Kidney epithelial cell (primary cell): Measurements from ENCODE around the gene VAMP4. TPM values are rescaled to one million over a fixed set of nuclear protein-coding genes. Genes with fewer than 3 reads are reported as not detected.

Experiments used
- DNase-seq: peaks from one replicate; pipeline ENCODE4 v3.0.0-alpha.2; 2010; ENCODE audit warnings: low read depth
- H3K27me3 ChIP-seq: 2 replicates; pipeline ENCODE4 v1.6.0; 2011; ENCODE audit warnings: low read length; ENCODE audit not compliant: control insufficient read depth, insufficient read depth
- H3K36me3 ChIP-seq: 2 replicates; pipeline ENCODE4 v1.5.1; 2011; ENCODE audit warnings: low read length; ENCODE audit not compliant: control insufficient read depth, insufficient read depth
- H3K4me3 ChIP-seq: 2 replicates; pipeline ENCODE4 v1.5.1; 2011; ENCODE audit warnings: low read depth, mild to moderate bottlenecking, control low read depth, low read length
- CTCF ChIP-seq: IDR thresholded peaks from 2 replicates; pipeline ENCODE4 v1.5.1; 2011; ENCODE audit warnings: mild to moderate bottlenecking, moderate library complexity, low read length, control low read depth, inconsistent platforms; ENCODE audit not compliant: insufficient read depth, poor library complexity, severe bottlenecking
- total RNA-seq: library from RNA; depleted of rRNA; stranded (reverse); fragments of >200 nt; gene quantifications from 2 replicates; pipeline ENCODE4 v1.2.3, GENCODE V29; 2015

VAMP4 gene
- total RNA-seq, 1 donor from 2014 or later = 5.4 TPM

DNA sequence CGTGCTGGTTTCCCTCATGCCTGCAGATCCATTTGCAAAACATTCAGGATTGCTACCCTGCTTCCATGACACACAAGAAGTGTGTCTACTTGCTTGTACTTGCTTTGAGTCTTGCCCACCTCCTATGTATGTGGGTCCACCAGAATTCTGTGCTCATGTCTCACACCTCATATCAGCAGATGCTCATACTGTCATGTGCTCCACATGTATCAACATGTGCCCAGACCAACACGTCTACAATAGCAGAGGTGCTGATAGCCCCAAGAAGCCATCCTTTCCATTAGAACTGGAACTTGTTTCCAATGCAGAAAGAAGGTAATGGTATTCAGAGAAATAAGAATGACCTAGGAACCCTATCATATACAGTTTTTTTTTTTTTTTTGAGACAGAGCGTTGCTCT is 61.5 kb downstream of the VAMP4 start:
- Histone ChIP-seq H3K36me3 (no peaks in the 10 kb centered on the region), H3K4me3 (no peak overlapping the region), H3K27me3 (no peaks in the 10 kb centered on the region)
- no peak for DNase-seq
- no peak for TF ChIP-seq CTCF

- DNase-seq = no peak
- no peaks in the 10 kb centered on the region for H3K36me3 ChIP-seq
- no peak overlapping the region for H3K4me3 ChIP-seq
- no peaks in the 10 kb centered on the region for H3K27me3 ChIP-seq
- no peak for TF ChIP-seq CTCF
These were observed 65.0 kb downstream of the VAMP4 start for GRCh38 chr1:171676823-171677222.

DNA sequence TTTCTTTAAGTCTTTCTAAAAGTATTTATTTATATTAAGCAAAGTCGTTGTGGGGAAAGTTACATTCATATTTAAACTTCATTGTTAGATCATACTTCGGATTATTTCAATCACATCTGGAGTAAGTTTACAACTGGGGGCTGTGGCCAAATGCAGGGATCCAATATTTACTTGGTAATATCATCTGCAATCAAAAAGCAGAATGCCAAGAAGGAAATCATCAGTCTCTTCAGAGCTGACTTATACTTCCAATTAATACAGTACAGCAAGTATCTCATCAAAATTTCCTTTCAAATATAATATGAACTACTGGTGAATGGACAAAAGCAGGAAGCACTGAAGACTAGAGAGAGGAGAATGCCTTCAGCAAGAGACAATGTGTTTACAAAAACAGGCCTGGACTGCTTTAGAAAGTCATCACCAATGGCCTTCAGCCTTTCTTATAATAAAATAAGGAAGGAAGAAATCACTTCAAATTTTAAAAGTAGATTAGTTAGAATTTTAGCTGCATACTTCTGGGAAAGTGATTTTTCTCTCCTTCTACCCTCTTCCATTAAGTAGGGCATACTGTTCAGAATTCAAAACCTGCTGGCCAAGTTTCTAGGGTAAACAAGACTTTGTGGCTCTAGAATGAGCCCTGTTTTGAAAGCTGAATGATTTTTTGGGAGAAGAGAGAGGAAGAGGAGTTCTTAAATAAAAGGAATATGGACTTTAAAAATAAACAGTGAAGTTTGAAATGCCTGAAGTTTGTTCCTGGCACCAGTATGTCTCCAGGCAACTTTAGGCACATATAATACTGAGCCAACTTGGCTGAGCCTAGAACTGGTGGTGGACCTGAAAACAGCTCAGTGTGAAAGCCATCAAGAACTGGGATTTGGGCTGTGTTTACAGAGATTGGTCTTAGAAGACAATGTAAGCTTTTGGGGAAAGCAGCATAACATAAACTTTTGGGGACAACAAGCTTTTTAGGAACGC is 67.1 kb downstream of the VAMP4 start:
- TF ChIP-seq CTCF = no peak
- DNase-seq = no peak
- H3K36me3 ChIP-seq = no peaks in the 10 kb centered on the region

DNA sequence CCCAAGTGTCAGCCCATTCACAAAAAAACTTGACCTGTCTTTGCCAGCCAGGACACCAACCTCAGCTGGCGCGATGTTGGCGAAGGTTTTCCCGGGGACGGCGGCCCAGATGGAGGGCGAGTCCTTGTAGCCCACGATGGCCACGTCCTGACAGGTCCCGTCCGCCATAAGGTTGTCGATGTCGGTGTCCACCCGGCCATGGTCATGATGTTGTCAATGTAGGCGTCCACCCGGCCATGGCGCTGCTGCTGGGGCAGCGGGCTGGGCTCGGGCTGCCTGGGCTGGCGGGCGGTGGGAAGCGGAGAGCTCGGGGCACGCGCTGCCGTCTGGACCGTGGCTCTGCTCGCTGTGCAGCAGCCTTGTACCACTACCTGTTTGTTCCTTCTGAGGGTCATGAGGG is 71.1 kb downstream of the VAMP4 start:
- H3K27me3 ChIP-seq = no peaks in the 10 kb centered on the region
- no peak for TF ChIP-seq CTCF
- no peak for DNase-seq
- H3K36me3 ChIP-seq = no peaks in the 10 kb centered on the region
- H3K4me3 ChIP-seq = no peak overlapping the region

More for the DNA sequence above, 67.1 kb downstream of the VAMP4 start:
- Histone ChIP-seq H3K27me3 (no peaks in the 10 kb centered on the region), H3K4me3 (no peak overlapping the region)

GRCh38 chr1:171668372-171668771 is 73.5 kb downstream of the VAMP4 start:
- Histone ChIP-seq H3K27me3 (no peaks in the 10 kb centered on the region), H3K4me3 (no peak overlapping the region), H3K36me3 (no peaks in the 10 kb centered on the region)
- DNase-seq = no peak
- TF ChIP-seq CTCF = no peak

- H3K27me3 ChIP-seq = no peaks in the 10 kb centered on the region
These were observed 75.6 kb downstream of the VAMP4 start for GRCh38 chr1:171666114-171666769.

More at GRCh38 chr1:171666114-171666769, 75.6 kb downstream of the VAMP4 start:
- no peak overlapping the region for H3K4me3 ChIP-seq
- H3K36me3 ChIP-seq = no peaks in the 10 kb centered on the region
- TF ChIP-seq CTCF = no peak
- no peak for DNase-seq
